ENCODE data around the gene COCH.

Gene COCH

GRCh38 chr14:30876692-30877091, 2.3 kb downstream of the COCH start:
- H3K9me3 ChIP-seq (replicated peaks; ENCODE audit: insufficient read depth, low read length), result no peaks in the 10 kb centered on the region
- no peaks in the 10 kb centered on the region for H3K79me2 ChIP-seq (ENCODE audit: low read length)
- no peak overlapping the region for H3K4me2 ChIP-seq (ENCODE audit: low read depth, low read length)
- TF ChIP-seq EZH2phosphoT487 (IDR thresholded peaks at IDR 0.05; ENCODE audit: low read length), result no peak
- no peak for TF ChIP-seq EZH2 (optimal IDR thresholded peaks at IDR 0.05; ENCODE audit: low read depth, low read length)
- TF ChIP-seq, protein P1, sequence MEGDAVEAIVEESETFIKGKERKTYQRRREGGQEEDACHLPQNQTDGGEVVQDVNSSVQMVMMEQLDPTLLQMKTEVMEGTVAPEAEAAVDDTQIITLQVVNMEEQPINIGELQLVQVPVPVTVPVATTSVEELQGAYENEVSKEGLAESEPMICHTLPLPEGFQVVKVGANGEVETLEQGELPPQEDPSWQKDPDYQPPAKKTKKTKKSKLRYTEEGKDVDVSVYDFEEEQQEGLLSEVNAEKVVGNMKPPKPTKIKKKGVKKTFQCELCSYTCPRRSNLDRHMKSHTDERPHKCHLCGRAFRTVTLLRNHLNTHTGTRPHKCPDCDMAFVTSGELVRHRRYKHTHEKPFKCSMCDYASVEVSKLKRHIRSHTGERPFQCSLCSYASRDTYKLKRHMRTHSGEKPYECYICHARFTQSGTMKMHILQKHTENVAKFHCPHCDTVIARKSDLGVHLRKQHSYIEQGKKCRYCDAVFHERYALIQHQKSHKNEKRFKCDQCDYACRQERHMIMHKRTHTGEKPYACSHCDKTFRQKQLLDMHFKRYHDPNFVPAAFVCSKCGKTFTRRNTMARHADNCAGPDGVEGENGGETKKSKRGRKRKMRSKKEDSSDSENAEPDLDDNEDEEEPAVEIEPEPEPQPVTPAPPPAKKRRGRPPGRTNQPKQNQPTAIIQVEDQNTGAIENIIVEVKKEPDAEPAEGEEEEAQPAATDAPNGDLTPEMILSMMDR (IDR thresholded peaks at IDR 0.05; ENCODE audit: low read length), result no peak
- no peak for DNase-seq
- no peak overlapping the region for H3K9ac ChIP-seq (ENCODE audit: low read length)
- H2AFZ ChIP-seq (ENCODE audit: low read length), result no peak overlapping the region
- H3K4me3 ChIP-seq (ENCODE audit: low read length), result no peak overlapping the region
- H3K4me1 ChIP-seq (ENCODE audit: low read length), result no peaks in the 10 kb centered on the region
- no peaks in the 10 kb centered on the region for H3K36me3 ChIP-seq (replicated peaks; ENCODE audit: insufficient read depth, low read length)
- H3K27me3 ChIP-seq (replicated peaks; ENCODE audit: insufficient read depth, low read length), result no peaks in the 10 kb centered on the region
- H4K20me1 ChIP-seq (ENCODE audit: insufficient read depth, low read length), result no peaks in the 10 kb centered on the region
- no peaks in the 10 kb centered on the region for H3K9me2 ChIP-seq (replicated peaks; ENCODE audit: insufficient read depth, low read length)
- no peak overlapping the region for H3K27ac ChIP-seq (ENCODE audit: low read length)
- no peaks in the 10 kb centered on the region for H3F3A ChIP-seq (ENCODE audit: insufficient read depth, low read length)

- no peaks in the 10 kb centered on the region for H4K20me1 ChIP-seq (ENCODE audit: insufficient read depth, low read length)
- no peak overlapping the region for H3K4me3 ChIP-seq (ENCODE audit: low read length)
- H3K27me3 ChIP-seq (replicated peaks; ENCODE audit: insufficient read depth, low read length), result no peaks in the 10 kb centered on the region
- no peaks in the 10 kb centered on the region for H3K36me3 ChIP-seq (replicated peaks; ENCODE audit: insufficient read depth, low read length)
- H3K9me3 ChIP-seq (replicated peaks; ENCODE audit: insufficient read depth, low read length), result no peaks in the 10 kb centered on the region
- no peaks in the 10 kb centered on the region for H3K4me1 ChIP-seq (ENCODE audit: low read length)
- DNase-seq, result no peak
- no peak overlapping the region for H3K9ac ChIP-seq (ENCODE audit: low read length)
- H3K79me2 ChIP-seq (ENCODE audit: low read length), result no peaks in the 10 kb centered on the region
- H3K9me2 ChIP-seq (replicated peaks; ENCODE audit: insufficient read depth, low read length), result no peaks in the 10 kb centered on the region
- no peaks in the 10 kb centered on the region for H3F3A ChIP-seq (ENCODE audit: insufficient read depth, low read length)
- H3K4me2 ChIP-seq (ENCODE audit: low read depth, low read length), result no peak overlapping the region
- no peak overlapping the region for H3K27ac ChIP-seq (ENCODE audit: low read length)
- no peak overlapping the region for H2AFZ ChIP-seq (ENCODE audit: low read length)
- TF ChIP-seq EZH2phosphoT487 (IDR thresholded peaks at IDR 0.05; ENCODE audit: low read length) (no peak), EZH2 (optimal IDR thresholded peaks at IDR 0.05; ENCODE audit: low read depth, low read length) (no peak)
- TF ChIP-seq, protein P1 (IDR thresholded peaks at IDR 0.05; ENCODE audit: low read length), result no peak
Observed at GRCh38 chr14:30882431-30882830, 8.1 kb downstream of the COCH start.

DNA sequence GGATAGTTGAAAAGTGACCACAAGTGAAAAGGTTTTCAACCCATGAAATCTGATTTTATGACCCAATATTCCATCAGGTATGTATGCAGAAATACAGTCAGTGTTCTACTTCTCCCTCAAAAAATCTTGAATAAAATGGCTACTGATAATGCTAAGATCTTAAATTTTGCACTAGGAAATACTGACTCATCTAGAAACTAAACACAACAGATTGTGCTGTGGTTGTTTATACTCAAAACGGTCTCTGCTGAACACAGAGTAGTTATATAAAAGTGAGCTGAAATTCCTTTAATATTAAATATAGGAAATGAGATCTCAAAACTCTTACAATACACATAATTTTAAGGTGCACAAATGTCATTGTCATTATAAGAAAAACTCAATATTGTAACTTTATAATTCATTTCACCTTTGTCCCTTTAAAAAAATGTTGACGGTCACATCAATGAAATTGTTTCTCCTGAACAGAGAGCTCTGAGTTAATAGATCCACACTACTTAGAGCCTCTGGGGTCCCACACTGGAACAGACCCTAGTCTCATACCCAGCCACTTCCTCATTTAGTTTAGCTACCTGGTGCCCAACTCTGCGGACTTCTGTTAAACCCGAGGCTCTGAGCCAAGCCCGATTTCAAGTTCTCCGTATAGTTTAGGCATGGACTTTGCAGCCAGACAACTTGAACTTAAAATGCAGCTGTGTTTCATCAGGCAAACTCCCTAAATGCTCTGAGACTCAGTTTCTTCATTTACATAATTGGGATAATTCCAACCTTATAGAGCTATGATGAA, 9.3 kb downstream of the COCH start:
- Histone ChIP-seq H3K36me3 (replicated peaks; ENCODE audit: insufficient read depth, low read length) (no peaks in the 10 kb centered on the region), H3K27ac (ENCODE audit: low read length) (no peak overlapping the region), H3K4me2 (ENCODE audit: low read depth, low read length) (no peak overlapping the region), H3K9me3 (replicated peaks; ENCODE audit: insufficient read depth, low read length) (no peaks in the 10 kb centered on the region), H3K27me3 (replicated peaks; ENCODE audit: insufficient read depth, low read length) (no peaks in the 10 kb centered on the region), H2AFZ (ENCODE audit: low read length) (no peak overlapping the region), H3F3A (ENCODE audit: insufficient read depth, low read length) (no peaks in the 10 kb centered on the region), H4K20me1 (ENCODE audit: insufficient read depth, low read length) (no peaks in the 10 kb centered on the region), H3K79me2 (ENCODE audit: low read length) (no peaks in the 10 kb centered on the region), H3K9me2 (replicated peaks; ENCODE audit: insufficient read depth, low read length) (no peaks in the 10 kb centered on the region), H3K4me3 (ENCODE audit: low read length) (no peak overlapping the region), H3K9ac (ENCODE audit: low read length) (no peak overlapping the region), H3K4me1 (ENCODE audit: low read length) (no peaks in the 10 kb centered on the region)
- DNase-seq, result no peak
- no peak for TF ChIP-seq EZH2 (optimal IDR thresholded peaks at IDR 0.05; ENCODE audit: low read depth, low read length)
- no peak for TF ChIP-seq EZH2phosphoT487 (IDR thresholded peaks at IDR 0.05; ENCODE audit: low read length)
- TF ChIP-seq, protein P1 (IDR thresholded peaks at IDR 0.05; ENCODE audit: low read length), result no peak

All from MM.1S (cell line).